Measurements from ENCODE around the gene VILL.
"Not testable (repeated sequence)": the region's sequence is repeated elsewhere in the genome, so short reads cannot be mapped to it uniquely, and the experiment has no call there.

Gene VILL

GRCh38 chr3:37971467-37971866 lies 19.1 kb upstream of the VILL start:
- no peaks in the 10 kb centered on the region for H3K9me3 ChIP-seq (ENCODE audit: control insufficient read depth, low read length)
- no peak overlapping the region for H3K9ac ChIP-seq (ENCODE audit: low read length)
- no peaks in the 10 kb centered on the region for H3K27me3 ChIP-seq (ENCODE audit: control insufficient read depth in 1 of 2, insufficient read depth in 1 of 2, low read length in 2 of 2)
- H2BK5ac ChIP-seq (ENCODE audit: low read depth, low read length, poor library complexity, severe bottlenecking), result no peak overlapping the region
- no peak overlapping the region for H3K4me3 ChIP-seq (ENCODE audit: insufficient read depth in 1 of 2, low read depth in 1 of 2, low read length in 2 of 2)
- H2AFZ ChIP-seq (ENCODE audit: low read depth, low read length), result no peak overlapping the region
- H3K4ac ChIP-seq (ENCODE audit: low read depth in 1 of 2, low read length in 2 of 2), result no peak overlapping the region
- H3K79me1 ChIP-seq (replicated peaks; ENCODE audit: low read length, poor library complexity, severe bottlenecking), result peaks cover 12% of the 10 kb centered on the region
- H4K91ac ChIP-seq (ENCODE audit: low read length), result no peak overlapping the region
- H3K27ac ChIP-seq (ENCODE audit: low read length, poor library complexity, severe bottlenecking), result no peak overlapping the region
- peak overlapping the region in 1 of 2 experiments; percentile 15 for H3K23ac ChIP-seq (ENCODE audit: low read length in 2 of 2)
- no peak overlapping the region for H2BK120ac ChIP-seq (ENCODE audit: low read depth, low read length)
- H3K4me1 ChIP-seq (ENCODE audit: control insufficient read depth, insufficient read depth, low read depth, low read length), result peaks cover 8% of the 10 kb centered on the region
- no peak overlapping the region for H4K8ac ChIP-seq (ENCODE audit: low read length)
- no peak overlapping the region for H3K14ac ChIP-seq (ENCODE audit: low read length in 2 of 2)
- DNase-seq, result no peak
- H3K18ac ChIP-seq (ENCODE audit: low read depth in 1 of 2, low read length in 2 of 2), result no peak overlapping the region
- no peak overlapping the region for H2BK15ac ChIP-seq (ENCODE audit: low read depth, poor library complexity, severe bottlenecking)
- H3K4me2 ChIP-seq (ENCODE audit: low read length, poor library complexity, severe bottlenecking), result no peak overlapping the region
- peaks cover 43 to 52% of the 10 kb centered on the region in 2 experiments for H3K36me3 ChIP-seq (ENCODE audit: control insufficient read depth in 1 of 2, insufficient read depth in 2 of 2, low read depth in 1 of 2, low read length in 2 of 2)
- no peak overlapping the region for H2AK5ac ChIP-seq (ENCODE audit: low read length, severe bottlenecking)
- H2BK12ac ChIP-seq (ENCODE audit: low read length in 2 of 2), result no peak overlapping the region

GRCh38 chr3:37972056-37972455 lies 18.5 kb upstream of the VILL start:
- not testable (repeated sequence) for H3K4me1 ChIP-seq (ENCODE audit: control insufficient read depth, insufficient read depth, low read depth, low read length); H3K9me3 ChIP-seq (ENCODE audit: control insufficient read depth, low read length); H3K4me3 ChIP-seq (ENCODE audit: insufficient read depth in 1 of 2, low read depth in 1 of 2, low read length in 2 of 2); H3K4me2 ChIP-seq (ENCODE audit: low read length, poor library complexity, severe bottlenecking); H2BK5ac ChIP-seq (ENCODE audit: low read depth, low read length, poor library complexity, severe bottlenecking); H3K27ac ChIP-seq (ENCODE audit: low read length, poor library complexity, severe bottlenecking); DNase-seq; H2AFZ ChIP-seq (ENCODE audit: low read depth, low read length); H2BK15ac ChIP-seq (ENCODE audit: low read depth, poor library complexity, severe bottlenecking); H2AK5ac ChIP-seq (ENCODE audit: low read length, severe bottlenecking); H2BK12ac ChIP-seq (ENCODE audit: low read length in 2 of 2); H3K27me3 ChIP-seq (ENCODE audit: control insufficient read depth in 1 of 2, insufficient read depth in 1 of 2, low read length in 2 of 2); H3K9ac ChIP-seq (ENCODE audit: low read length); H3K4ac ChIP-seq (ENCODE audit: low read depth in 1 of 2, low read length in 2 of 2); H2BK120ac ChIP-seq (ENCODE audit: low read depth, low read length); H3K14ac ChIP-seq (ENCODE audit: low read length in 2 of 2); H4K91ac ChIP-seq (ENCODE audit: low read length); H4K8ac ChIP-seq (ENCODE audit: low read length); H3K18ac ChIP-seq (ENCODE audit: low read depth in 1 of 2, low read length in 2 of 2); H3K23ac ChIP-seq (ENCODE audit: low read length in 2 of 2)
- H3K79me1 ChIP-seq (replicated peaks; ENCODE audit: low read length, poor library complexity, severe bottlenecking), result peaks cover 11% of the 10 kb centered on the region
- peaks cover 49 to 55% of the 10 kb centered on the region in 2 experiments for H3K36me3 ChIP-seq (ENCODE audit: control insufficient read depth in 1 of 2, insufficient read depth in 2 of 2, low read depth in 1 of 2, low read length in 2 of 2)
- 94% methylated on average over 6 of the region's 8 CpGs for WGBS

GRCh38 chr3:37973246-37974054 lies 17.1 kb upstream of the VILL start:
- Histone ChIP-seq H3K4me2 (ENCODE audit: low read length, poor library complexity, severe bottlenecking) (no peak overlapping the region), H3K79me1 (replicated peaks; ENCODE audit: low read length, poor library complexity, severe bottlenecking) (peaks cover 8% of the 10 kb centered on the region)

GRCh38 chr3:37974121-37975083 lies 16.2 kb upstream of the VILL start:
- H2BK12ac ChIP-seq (ENCODE audit: low read length in 2 of 2), result no peak overlapping the region
- H2BK120ac ChIP-seq (ENCODE audit: low read depth, low read length), result no peak overlapping the region
- peaks cover 51 to 52% of the 10 kb centered on the region in 2 experiments for H3K36me3 ChIP-seq (ENCODE audit: control insufficient read depth in 1 of 2, insufficient read depth in 2 of 2, low read depth in 1 of 2, low read length in 2 of 2)
- H2BK15ac ChIP-seq (ENCODE audit: low read depth, poor library complexity, severe bottlenecking), result no peak overlapping the region
- H2AFZ ChIP-seq (ENCODE audit: low read depth, low read length), result no peak overlapping the region
- H2AK5ac ChIP-seq (ENCODE audit: low read length, severe bottlenecking), result no peak overlapping the region
- H3K9me3 ChIP-seq (ENCODE audit: control insufficient read depth, low read length), result no peaks in the 10 kb centered on the region
- H3K18ac ChIP-seq (ENCODE audit: low read depth in 1 of 2, low read length in 2 of 2), result no peak overlapping the region
- H3K4me2 ChIP-seq (ENCODE audit: low read length, poor library complexity, severe bottlenecking), result no peak overlapping the region
- H3K4me3 ChIP-seq (ENCODE audit: insufficient read depth in 1 of 2, low read depth in 1 of 2, low read length in 2 of 2), result no peak overlapping the region
- no peak overlapping the region for H3K27ac ChIP-seq (ENCODE audit: low read length, poor library complexity, severe bottlenecking)
- 78% methylated on average over 9 of the region's 9 CpGs for WGBS
- H2BK5ac ChIP-seq (ENCODE audit: low read depth, low read length, poor library complexity, severe bottlenecking), result no peak overlapping the region
- no peak overlapping the region for H3K4ac ChIP-seq (ENCODE audit: low read depth in 1 of 2, low read length in 2 of 2)
- no peak overlapping the region for H4K8ac ChIP-seq (ENCODE audit: low read length)
- no peak overlapping the region for H4K91ac ChIP-seq (ENCODE audit: low read length)
- H3K14ac ChIP-seq (ENCODE audit: low read length in 2 of 2), result no peak overlapping the region
- no peak overlapping the region for H3K9ac ChIP-seq (ENCODE audit: low read length)
- H3K79me1 ChIP-seq (replicated peaks; ENCODE audit: low read length, poor library complexity, severe bottlenecking), result peaks cover 7% of the 10 kb centered on the region
- peak; percentile 63 for DNase-seq
- peaks cover 2% of the 10 kb centered on the region for H3K4me1 ChIP-seq (ENCODE audit: control insufficient read depth, insufficient read depth, low read depth, low read length)
- H3K27me3 ChIP-seq (ENCODE audit: control insufficient read depth in 1 of 2, insufficient read depth in 1 of 2, low read length in 2 of 2), result no peaks in the 10 kb centered on the region
- H3K23ac ChIP-seq (ENCODE audit: low read length in 2 of 2), result no peak overlapping the region

More at GRCh38 chr3:37973246-37974054, 17.1 kb upstream of the VILL start:
- no peak overlapping the region for H3K27ac ChIP-seq (ENCODE audit: low read length, poor library complexity, severe bottlenecking)
- no peak overlapping the region for H3K18ac ChIP-seq (ENCODE audit: low read depth in 1 of 2, low read length in 2 of 2)
- H3K4ac ChIP-seq (ENCODE audit: low read depth in 1 of 2, low read length in 2 of 2), result no peak overlapping the region
- no peak overlapping the region for H3K4me3 ChIP-seq (ENCODE audit: insufficient read depth in 1 of 2, low read depth in 1 of 2, low read length in 2 of 2)
- H2AFZ ChIP-seq (ENCODE audit: low read depth, low read length), result no peak overlapping the region
- H3K27me3 ChIP-seq (ENCODE audit: control insufficient read depth in 1 of 2, insufficient read depth in 1 of 2, low read length in 2 of 2), result no peaks in the 10 kb centered on the region
- no peak overlapping the region for H3K9ac ChIP-seq (ENCODE audit: low read length)
- H3K23ac ChIP-seq (ENCODE audit: low read length in 2 of 2), result no peak overlapping the region
- H3K14ac ChIP-seq (ENCODE audit: low read length in 2 of 2), result no peak overlapping the region
- no peak overlapping the region for H2BK5ac ChIP-seq (ENCODE audit: low read depth, low read length, poor library complexity, severe bottlenecking)
- no peak overlapping the region for H2BK120ac ChIP-seq (ENCODE audit: low read depth, low read length)
- H2BK15ac ChIP-seq (ENCODE audit: low read depth, poor library complexity, severe bottlenecking), result no peak overlapping the region
- H4K8ac ChIP-seq (ENCODE audit: low read length), result no peak overlapping the region
- no peak for DNase-seq
- H2BK12ac ChIP-seq (ENCODE audit: low read length in 2 of 2), result no peak overlapping the region
- H3K9me3 ChIP-seq (ENCODE audit: control insufficient read depth, low read length), result no peaks in the 10 kb centered on the region
- 93% methylated on average over 10 of the region's 12 CpGs for WGBS
- H2AK5ac ChIP-seq (ENCODE audit: low read length, severe bottlenecking), result no peak overlapping the region
- H4K91ac ChIP-seq (ENCODE audit: low read length), result no peak overlapping the region
- peaks cover 2% of the 10 kb centered on the region for H3K4me1 ChIP-seq (ENCODE audit: control insufficient read depth, insufficient read depth, low read depth, low read length)
- H3K36me3 ChIP-seq (ENCODE audit: control insufficient read depth in 1 of 2, insufficient read depth in 2 of 2, low read depth in 1 of 2, low read length in 2 of 2), result peaks cover 53 to 55% of the 10 kb centered on the region in 2 experiments
